HT-29 (cell line): ENCODE measurements around the gene ZNF423. TPM values are rescaled to one million over a fixed set of nuclear protein-coding genes. Genes with fewer than 3 reads are reported as not detected.

ENCODE experiments used
- DNase-seq: peaks from one replicate; pipeline ENCODE4 v3.0.0-alpha.2; 2015; ENCODE audit warnings: low spot score
- total RNA-seq: library from RNA; depleted of rRNA; stranded (reverse); fragments of >200 nt; shearing (Covaris generic); gene quantifications from 2 replicates; pipeline ENCODE4 v1.2.3, GENCODE V29; 2014

The ZNF423 gene
- total RNA-seq, 1 experiment from 2014 or later, result not detected

DNA sequence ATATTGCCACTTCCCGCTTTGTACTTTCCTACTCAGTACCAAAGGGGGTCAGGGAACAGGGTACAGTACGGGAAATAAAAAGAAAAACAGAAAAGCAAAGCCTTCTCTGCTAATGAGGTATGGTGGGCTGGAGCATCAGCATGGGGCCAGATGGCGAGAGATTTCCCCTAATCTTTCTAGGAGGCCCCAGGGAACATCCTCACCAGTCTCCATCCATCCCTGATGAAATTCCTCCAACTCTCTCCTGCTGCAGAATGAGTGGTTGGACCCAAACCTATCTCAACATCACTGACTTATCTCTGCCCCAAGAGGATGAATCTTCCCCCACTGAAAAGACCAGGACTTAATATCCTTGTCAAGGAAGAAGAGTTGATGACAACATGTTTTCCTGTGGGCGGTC is 296.7 kb downstream of the ZNF423 start:
- DNase-seq, result no peak

- DNase-seq, result no peak
Measured at GRCh38 chr16:49558451-49558850, 297.5 kb downstream of the ZNF423 start.

DNA sequence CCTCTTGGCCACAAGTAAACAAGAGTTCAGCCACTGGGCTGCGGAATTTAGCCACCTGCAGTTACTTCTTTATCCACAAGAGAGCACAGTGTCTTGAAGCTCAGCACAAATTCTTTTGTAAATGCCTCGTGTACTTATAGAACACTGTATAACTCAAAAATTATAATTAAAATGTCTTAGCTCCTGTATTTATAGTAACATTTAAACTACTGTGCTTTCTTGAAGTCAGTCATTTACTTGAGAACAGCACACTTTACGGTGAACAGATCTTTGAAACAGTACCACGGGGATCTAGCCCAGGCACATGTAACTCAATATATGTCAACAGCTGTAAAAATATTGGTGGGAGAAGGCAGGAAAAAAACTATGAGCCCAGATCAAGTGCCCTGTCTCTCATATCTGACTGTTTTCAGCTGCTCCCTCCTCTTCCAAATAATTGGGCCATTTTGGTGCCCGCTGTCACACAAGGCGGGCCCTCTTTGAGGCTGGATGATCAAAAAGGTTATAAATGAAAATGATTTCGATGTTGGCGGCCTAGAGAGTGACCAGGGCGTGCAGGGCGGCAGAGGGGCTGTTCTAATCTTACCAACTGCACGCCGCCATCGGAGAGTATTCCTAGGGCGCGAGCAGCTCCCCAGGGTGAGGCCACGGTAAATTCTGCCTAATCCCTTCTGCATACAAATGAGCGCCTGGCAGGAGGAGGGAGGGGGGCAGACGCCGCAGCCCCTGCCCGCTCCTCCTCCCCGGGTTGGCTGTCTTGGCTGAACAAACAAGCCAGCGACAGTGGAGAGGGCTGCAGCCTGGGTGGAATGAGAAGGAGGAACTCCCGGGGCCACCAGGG is 299.1 kb downstream of the ZNF423 start:
- DNase-seq, result peak; percentile 26

- no peak for DNase-seq
Measured at GRCh38 chr16:49556249-49556605, 299.7 kb downstream of the ZNF423 start.

DNA sequence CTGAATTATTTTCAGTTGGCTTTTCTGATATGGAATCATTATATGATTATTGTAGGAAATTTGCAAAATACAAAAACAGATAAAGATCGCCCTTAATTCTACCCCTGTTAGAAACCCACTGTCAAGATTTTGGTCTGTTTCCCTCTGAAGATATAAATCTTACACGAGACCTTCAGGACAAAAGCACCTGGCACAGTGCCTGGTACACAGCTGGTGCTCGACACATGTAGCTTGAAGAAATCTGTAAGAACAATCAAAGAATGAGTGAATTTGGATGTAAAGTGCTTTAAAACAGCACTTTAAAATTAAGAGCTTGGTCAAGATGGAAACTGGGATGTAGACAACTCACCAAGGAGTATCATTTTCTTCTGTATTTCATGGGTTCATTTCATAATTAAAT is 301.2 kb downstream of the ZNF423 start:
- DNase-seq, result no peak

DNA sequence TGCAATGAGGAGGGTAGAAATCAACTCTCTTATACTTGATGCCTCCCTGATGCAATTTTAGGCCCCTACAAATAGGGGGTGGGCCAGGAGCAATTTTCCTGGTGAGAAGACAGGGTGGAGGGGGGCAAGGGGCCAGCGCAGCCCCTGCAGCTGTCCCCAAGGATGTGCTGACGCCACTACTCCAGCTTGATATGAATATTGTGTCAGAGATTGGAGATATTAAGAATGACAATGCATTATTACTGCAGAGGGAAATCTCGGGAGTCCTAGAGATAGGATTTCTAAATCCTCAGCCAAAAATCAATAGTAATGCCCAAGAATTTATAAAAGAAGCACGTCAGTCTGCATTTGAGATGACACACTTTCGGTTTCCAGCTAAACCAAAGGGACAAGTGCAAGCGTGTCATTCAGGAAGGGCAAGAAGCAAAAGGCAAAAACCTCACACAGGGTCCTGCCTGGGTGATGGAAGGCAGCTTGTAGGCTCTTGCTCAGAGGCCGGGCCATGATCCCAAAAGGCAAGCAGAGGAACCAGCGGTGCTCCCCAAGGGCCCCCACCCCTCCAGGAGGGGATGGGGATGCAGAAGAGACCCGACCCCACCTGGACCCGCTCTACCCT is 303.5 kb downstream of the ZNF423 start:
- no peak for DNase-seq

GRCh38 chr16:49550666-49551065 is 305.2 kb downstream of the ZNF423 start:
- DNase-seq, result no peak

DNA sequence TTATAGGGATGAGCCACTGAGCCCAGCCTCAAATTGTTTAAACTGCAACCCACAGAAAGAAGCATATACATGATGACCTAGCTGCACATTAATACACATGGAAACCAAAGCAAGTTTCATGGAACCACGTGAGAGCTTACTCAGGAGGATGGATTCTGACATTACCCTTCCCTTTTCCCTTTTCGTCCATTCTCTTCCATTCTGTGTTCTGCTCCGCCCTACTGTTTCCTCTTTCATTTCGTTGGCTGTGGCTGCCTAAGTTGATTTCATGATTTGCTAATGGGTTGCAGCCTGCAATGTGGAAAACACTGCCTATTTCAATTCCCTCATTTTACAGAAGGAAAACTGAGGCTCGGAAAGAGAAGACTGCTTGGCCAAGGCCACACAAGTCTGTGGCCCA is 305.8 kb downstream of the ZNF423 start:
- DNase-seq, result no peak

DNA sequence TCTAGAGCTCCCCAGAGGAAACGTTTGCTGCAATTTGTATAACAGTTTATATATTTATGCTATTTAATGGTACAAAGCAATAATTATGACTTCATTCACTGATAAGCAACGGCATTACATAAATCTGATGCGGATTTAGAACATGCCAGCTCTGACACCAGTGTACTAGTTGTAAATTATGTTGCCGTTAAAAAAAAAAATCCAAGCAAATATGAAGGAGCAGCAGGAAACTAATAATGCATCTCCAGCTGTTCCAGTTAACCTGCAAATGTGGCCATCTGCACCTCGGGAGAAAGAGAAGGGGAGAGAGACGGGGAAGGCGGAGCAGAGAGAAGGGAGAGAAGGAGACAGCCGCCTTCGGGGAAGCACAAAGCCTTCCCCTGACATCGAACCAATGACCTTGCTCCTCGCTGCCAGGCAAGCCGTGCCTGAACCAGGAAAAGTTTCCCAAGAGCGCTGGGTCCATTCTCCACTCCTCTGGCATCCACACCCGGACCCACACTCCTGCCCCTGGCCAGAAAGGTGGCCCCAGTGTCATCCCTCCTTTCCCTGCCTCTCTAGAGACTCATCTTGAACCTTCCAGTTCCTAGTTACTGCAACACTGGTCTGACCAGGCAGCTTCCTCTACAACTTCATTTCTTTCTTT is 307.5 kb downstream of the ZNF423 start:
- DNase-seq, result no peak

- no peak for DNase-seq
Measured at GRCh38 chr16:49547448-49547847, 308.5 kb downstream of the ZNF423 start.

- DNase-seq, result no peak
Measured at GRCh38 chr16:49546735-49547134, 309.2 kb downstream of the ZNF423 start.

DNA sequence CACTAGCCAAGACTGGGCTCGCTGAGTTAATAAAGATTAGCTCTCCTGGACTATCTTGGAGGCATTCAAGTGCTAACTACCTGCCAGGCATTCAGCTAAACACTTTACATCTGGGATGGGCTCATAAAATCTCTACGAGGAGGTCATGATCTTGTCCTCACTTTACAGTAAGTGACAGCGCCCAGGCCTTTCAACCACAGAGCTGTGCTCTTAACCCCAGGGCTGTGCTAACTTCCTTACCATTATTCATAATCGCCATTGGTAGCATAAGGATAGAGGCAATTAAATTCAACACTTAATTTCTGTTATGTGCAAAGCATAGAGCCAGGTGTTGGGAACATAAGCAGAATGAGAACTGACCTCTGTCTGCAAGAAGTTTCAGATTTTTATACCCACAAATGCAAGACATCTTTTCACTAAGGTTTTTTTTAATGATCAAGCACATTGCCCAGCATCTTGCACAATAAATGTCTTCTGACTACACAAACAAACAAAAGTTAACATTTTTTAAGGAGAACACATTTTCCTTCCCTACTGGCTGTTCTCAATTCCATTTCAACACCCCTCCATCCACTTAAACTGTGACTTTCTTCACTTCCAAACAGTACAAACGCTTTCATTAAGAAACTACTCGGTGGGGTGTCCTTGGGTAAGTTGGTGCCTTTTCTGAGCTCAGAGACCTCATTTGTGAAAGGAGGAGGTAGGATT is 310.0 kb downstream of the ZNF423 start:
- no peak for DNase-seq

DNA sequence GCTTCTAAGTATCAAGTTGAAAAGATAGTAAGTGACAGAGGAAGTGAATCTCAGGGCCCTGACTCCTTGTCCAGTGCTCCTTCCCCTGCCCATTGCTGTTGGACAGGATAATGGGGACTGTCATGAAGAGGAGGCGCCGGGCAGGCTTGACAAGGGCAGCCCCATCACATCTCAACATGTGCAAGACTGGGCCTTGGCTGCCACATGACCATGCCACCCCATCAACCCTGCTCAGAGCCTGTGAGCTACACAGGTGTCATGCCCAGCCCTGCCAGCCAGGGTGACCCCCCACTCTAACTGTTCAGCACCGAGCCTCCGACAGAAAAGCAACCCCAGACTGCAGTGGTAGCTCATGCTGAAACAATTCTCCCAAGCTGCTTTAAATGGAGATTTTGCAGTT is 310.7 kb downstream of the ZNF423 start:
- no peak for DNase-seq

GRCh38 chr16:49544828-49545227 is 311.1 kb downstream of the ZNF423 start:
- DNase-seq, result no peak

GRCh38 chr16:49543631-49543946 is 312.3 kb downstream of the ZNF423 start:
- no peak for DNase-seq

DNA sequence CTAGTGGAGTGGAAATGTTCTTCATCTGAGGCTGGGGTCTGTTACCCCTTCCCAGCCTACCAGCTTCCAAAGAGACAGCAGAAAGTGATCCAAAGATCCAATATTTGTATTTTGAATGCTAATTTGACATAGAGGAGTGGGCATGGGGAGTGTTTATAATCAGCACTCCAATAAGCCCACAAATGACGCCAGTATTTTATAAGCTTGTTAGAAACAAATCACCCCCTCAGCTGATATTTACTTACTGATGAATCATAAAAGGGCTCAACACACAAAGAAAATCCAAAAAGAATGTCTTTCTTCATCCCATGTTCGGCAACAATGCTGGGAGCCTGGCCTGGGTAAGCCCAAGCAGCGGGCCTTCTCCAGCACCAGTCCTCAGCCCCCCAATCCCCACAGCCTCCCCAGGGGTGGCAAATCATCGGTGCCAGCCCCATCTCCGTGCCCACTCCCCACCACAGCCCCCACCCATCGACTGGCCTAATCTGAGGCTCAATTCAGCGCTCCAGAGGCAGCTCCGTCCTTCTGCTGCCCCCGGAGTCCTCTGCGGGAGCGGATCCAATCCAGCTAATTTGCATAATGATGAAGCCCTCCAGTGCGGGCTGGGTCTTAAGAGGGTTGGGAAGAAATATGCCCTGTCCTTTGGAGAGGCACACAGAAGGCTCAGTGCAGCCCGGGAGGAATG is 312.8 kb downstream of the ZNF423 start:
- DNase-seq, result no peak

DNA sequence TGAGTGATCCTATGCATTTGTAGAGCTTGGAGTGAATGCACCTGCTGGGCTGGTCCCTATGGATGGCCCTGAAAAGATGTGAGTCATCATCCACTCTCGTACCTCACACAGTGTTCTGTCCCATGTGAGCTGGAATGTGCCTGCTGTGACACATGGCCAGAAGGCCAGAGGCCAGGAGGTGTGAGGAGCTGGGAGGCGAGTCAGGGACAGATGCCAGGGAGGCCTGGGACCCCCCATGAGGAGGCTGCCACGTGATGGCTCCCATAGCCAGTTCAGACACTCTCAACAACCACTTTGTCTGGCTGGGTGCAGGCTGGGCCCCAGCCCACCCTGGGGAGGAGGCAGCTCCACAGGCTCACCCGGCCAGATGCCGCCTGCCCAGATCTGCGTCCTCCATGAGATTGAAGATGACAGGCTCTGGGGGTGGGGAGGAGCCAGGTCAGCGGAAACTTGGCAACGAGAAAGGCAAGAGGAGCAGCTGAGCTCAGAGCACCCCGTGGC is 313.5 kb downstream of the ZNF423 start:
- no peak for DNase-seq

GRCh38 chr16:49540836-49541235 is 315.1 kb downstream of the ZNF423 start:
- DNase-seq, result no peak

DNA sequence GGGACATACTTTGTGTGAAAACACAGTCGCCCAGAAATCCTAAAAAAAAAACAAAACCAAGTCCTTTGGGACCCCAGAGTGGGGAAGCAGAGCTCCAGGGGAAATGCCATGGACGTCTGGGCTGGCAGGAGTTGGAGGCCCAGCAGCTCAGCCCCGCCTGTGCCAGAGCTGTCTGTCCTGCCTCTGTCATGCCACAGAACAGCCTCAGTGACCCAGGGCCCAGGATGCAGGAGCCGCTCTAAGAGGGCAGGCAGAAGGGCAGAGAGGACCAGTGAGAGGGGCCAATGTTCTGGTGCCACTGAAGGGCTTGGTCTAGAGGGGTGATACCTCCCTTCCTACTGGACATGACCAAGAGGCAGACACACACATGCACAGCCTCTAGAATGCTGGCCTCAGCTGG is 316.2 kb downstream of the ZNF423 start:
- DNase-seq, result no peak

DNA sequence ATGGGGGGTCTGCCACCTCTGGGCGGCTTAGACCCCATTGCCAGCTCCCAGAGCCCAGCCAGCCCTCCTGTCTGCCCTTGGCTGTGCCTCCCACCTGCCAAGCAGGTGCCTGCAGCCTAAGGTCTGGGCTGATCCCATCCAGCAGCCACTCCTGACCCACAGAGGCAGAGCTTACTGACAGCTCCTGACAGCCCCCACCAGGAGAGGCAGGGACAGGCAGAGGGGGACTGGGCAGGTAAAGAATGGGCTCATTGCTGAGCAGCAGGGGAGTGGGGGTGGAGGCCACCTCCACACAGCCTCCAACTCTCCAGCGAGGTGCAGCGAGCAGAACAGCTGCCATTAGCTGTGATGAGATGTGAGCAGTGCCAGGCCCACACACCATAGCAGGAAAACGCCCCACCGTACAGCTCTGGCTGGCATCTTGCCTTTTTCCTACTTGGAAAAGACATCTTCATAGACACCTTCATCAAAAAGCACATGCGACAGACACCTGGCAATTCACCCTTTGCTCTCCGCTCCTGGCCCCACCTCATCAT is 317.9 kb downstream of the ZNF423 start:
- no peak for DNase-seq

DNA sequence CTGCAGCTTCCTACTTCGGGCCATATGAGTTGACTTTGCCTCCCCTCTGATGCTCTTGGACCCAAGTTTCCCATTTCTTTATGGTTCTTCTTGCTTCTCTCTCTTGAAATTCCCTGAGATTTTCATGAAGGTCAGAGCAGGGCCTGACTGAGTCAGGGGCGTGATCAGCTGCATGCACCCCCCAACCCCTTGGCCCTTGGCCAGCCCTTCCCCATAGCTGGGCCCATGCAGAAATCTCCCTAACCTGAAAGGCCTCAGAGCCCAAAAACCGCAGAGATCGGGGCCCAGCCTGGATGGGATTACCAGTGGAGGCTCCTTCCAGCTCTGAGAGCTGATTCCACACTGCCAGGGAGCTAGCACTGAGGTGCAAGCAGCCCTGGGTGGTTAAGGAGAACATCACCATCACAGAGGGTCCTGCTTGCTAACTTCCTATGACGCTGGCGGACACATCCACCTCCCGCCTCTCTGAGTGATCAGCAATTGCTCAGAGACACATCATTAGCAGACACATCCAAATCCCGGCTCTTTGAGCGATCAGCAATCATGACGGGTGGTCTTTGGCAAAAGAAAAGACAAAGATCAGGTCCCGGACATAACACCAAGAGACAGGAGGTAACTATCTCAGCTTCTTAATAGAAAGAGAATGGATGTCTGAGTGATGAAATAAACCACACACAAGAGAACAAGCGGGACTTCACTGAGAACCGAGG is 320.9 kb downstream of the ZNF423 start:
- DNase-seq, result no peak
